OCI-LY1 (cell line): ENCODE measurements around the gene PDCL3.

Experiments
- H2AFZ ChIP-seq: fragments of 200-600 bp; sonication (generic), shearing (Covaris generic); 2 replicates; pipeline ENCODE4 v1.6.0; 2014; ENCODE audit warnings: antibody characterized with exemption, mild to moderate bottlenecking, low read length
- H3F3A ChIP-seq: fragments of 200-600 bp; sonication (generic), shearing (Covaris generic); 2 replicates; pipeline ENCODE4 v1.6.0; 2014; ENCODE audit warnings: mild to moderate bottlenecking, antibody characterized with exemption, low read length, moderate library complexity; ENCODE audit not compliant: insufficient read depth
- H3K27ac ChIP-seq: fragments of 200-600 bp; sonication (generic); 2 replicates; pipeline ENCODE4 v1.5.1; 2014; ENCODE audit warnings: low read length, mixed run types, mild to moderate bottlenecking, low read depth; ENCODE audit not compliant: poor library complexity, severe bottlenecking
- H3K27me3 ChIP-seq: fragments of 200-600 bp; sonication (generic); 2 replicates; pipeline ENCODE4 v1.6.0; 2014; ENCODE audit warnings: antibody characterized with exemption, mild to moderate bottlenecking, low read length, moderate library complexity; ENCODE audit not compliant: insufficient read depth
- H3K36me3 ChIP-seq: fragments of 200-600 bp; sonication (generic); 2 replicates; pipeline ENCODE4 v1.6.1; 2014; ENCODE audit warnings: mild to moderate bottlenecking, antibody characterized with exemption, low read length, moderate library complexity, mixed read lengths; ENCODE audit not compliant: insufficient read depth
- H3K4me1 ChIP-seq: fragments of 200-600 bp; sonication (generic); 2 replicates; pipeline ENCODE4 v1.5.1; 2014; ENCODE audit warnings: mild to moderate bottlenecking, low read length, moderate library complexity; ENCODE audit not compliant: insufficient read depth, severe bottlenecking
- H3K4me2 ChIP-seq: fragments of 200-600 bp; sonication (generic), shearing (Covaris generic); 2 replicates; pipeline ENCODE4 v1.6.1; 2014; ENCODE audit warnings: low read length
- H3K4me3 ChIP-seq: fragments of 200-600 bp; sonication (generic); 2 replicates; pipeline ENCODE4 v1.5.1; 2014; ENCODE audit warnings: low read length, low read depth, mild to moderate bottlenecking, mixed read lengths; ENCODE audit not compliant: poor library complexity, severe bottlenecking
- H3K79me2 ChIP-seq: fragments of 200-600 bp; shearing (Covaris generic); 2 replicates; pipeline ENCODE4 v1.6.1; 2016; ENCODE audit warnings: mixed run types, low read length, mixed read lengths; ENCODE audit not compliant: insufficient read depth
- H3K9ac ChIP-seq: fragments of 200-600 bp; sonication (generic), shearing (Covaris generic); 2 replicates; pipeline ENCODE4 v1.6.1; 2014; ENCODE audit warnings: mild to moderate bottlenecking, low read length, mixed read lengths
- H3K9me2 ChIP-seq: fragments of 200-600 bp; sonication (generic), shearing (Covaris generic); 2 replicates; pipeline ENCODE4 v1.6.1; 2014; ENCODE audit warnings: low read depth, mild to moderate bottlenecking, low read length, mixed read lengths
- H3K9me3 ChIP-seq: fragments of 200-600 bp; shearing (Covaris generic); 2 replicates; pipeline ENCODE4 v1.6.1; 2014; ENCODE audit warnings: low read length, mixed read lengths
- H4K20me1 ChIP-seq: fragments of 200-600 bp; sonication (generic), shearing (Covaris generic); 2 replicates; pipeline ENCODE4 v1.6.0; 2016; ENCODE audit warnings: mild to moderate bottlenecking, low read length; ENCODE audit not compliant: insufficient read depth
- CTCF ChIP-seq: fragments of 200-600 bp; sonication (generic), shearing (Covaris generic); IDR thresholded peaks from 2 replicates; pipeline ENCODE4 v1.5.1; 2017; ENCODE audit warnings: mild to moderate bottlenecking, antibody characterized with exemption, low read length, moderate library complexity, mixed read lengths
- EZH2 ChIP-seq: fragments of 200-600 bp; sonication (generic), shearing (Covaris generic); IDR thresholded peaks from 2 replicates; pipeline ENCODE4 v1.8.0; 2017; ENCODE audit warnings: borderline replicate concordance, mixed run types, mild to moderate bottlenecking, antibody characterized with exemption, low read length, moderate library complexity, mixed read lengths

The PDCL3 gene

GRCh38 chr2:100548771-100549170 lies 14.0 kb upstream of the PDCL3 start:
- H3K4me1 ChIP-seq: no peaks in the 10 kb centered on the region
- no peak overlapping the region for H3K27ac ChIP-seq
- no peaks in the 10 kb centered on the region for H3K36me3 ChIP-seq
- no peaks in the 10 kb centered on the region for H3F3A ChIP-seq
- H3K9me3 ChIP-seq: no peaks in the 10 kb centered on the region
- no peaks in the 10 kb centered on the region for H4K20me1 ChIP-seq
- H3K9ac ChIP-seq: no peak overlapping the region
- no peak overlapping the region for H2AFZ ChIP-seq
- H3K4me3 ChIP-seq: no peak overlapping the region
- no peaks in the 10 kb centered on the region for H3K9me2 ChIP-seq
- TF ChIP-seq CTCF: no peak
- no peak for TF ChIP-seq EZH2
- H3K27me3 ChIP-seq: no peaks in the 10 kb centered on the region
- H3K79me2 ChIP-seq: no peaks in the 10 kb centered on the region
- H3K4me2 ChIP-seq: no peak overlapping the region

GRCh38 chr2:100551303-100551702 lies 11.5 kb upstream of the PDCL3 start:
- no peak overlapping the region for H3K4me2 ChIP-seq
- H3K36me3 ChIP-seq: no peaks in the 10 kb centered on the region
- no peaks in the 10 kb centered on the region for H3K9me3 ChIP-seq
- no peak overlapping the region for H2AFZ ChIP-seq
- no peaks in the 10 kb centered on the region for H3K9me2 ChIP-seq
- no peaks in the 10 kb centered on the region for H3K79me2 ChIP-seq
- no peaks in the 10 kb centered on the region for H4K20me1 ChIP-seq
- H3K9ac ChIP-seq: no peak overlapping the region
- no peak for TF ChIP-seq EZH2
- no peak for TF ChIP-seq CTCF
- H3K4me1 ChIP-seq: no peaks in the 10 kb centered on the region
- no peaks in the 10 kb centered on the region for H3K27me3 ChIP-seq
- H3K27ac ChIP-seq: no peak overlapping the region
- H3F3A ChIP-seq: no peaks in the 10 kb centered on the region
- no peak overlapping the region for H3K4me3 ChIP-seq

GRCh38 chr2:100554798-100555407 lies 7.9 kb upstream of the PDCL3 start:
- no peak for TF ChIP-seq CTCF
- TF ChIP-seq EZH2: no peak
- H3F3A ChIP-seq: no peaks in the 10 kb centered on the region
- H2AFZ ChIP-seq: no peak overlapping the region
- no peaks in the 10 kb centered on the region for H4K20me1 ChIP-seq
- no peak overlapping the region for H3K4me2 ChIP-seq
- no peak overlapping the region for H3K27ac ChIP-seq
- no peak overlapping the region for H3K4me3 ChIP-seq
- no peak overlapping the region for H3K9ac ChIP-seq
- no peaks in the 10 kb centered on the region for H3K9me2 ChIP-seq
- H3K36me3 ChIP-seq: no peaks in the 10 kb centered on the region
- no peaks in the 10 kb centered on the region for H3K79me2 ChIP-seq
- no peaks in the 10 kb centered on the region for H3K9me3 ChIP-seq
- H3K27me3 ChIP-seq: no peaks in the 10 kb centered on the region
- no peaks in the 10 kb centered on the region for H3K4me1 ChIP-seq
